Kidney epithelial cell (primary cell): Measurements from ENCODE around the gene BMAL1. TPM values are rescaled to one million over a fixed set of nuclear protein-coding genes. Genes with fewer than 3 reads are reported as not detected.
A peak's percentile ranks its signal among the peaks of the same experiment; 100 is the strongest.

Experiments used
- DNase-seq: peaks from one replicate; pipeline ENCODE4 v3.0.0-alpha.2; 2010; ENCODE audit warnings: low read depth
- H3K27me3 ChIP-seq: 2 replicates; pipeline ENCODE4 v1.6.0; 2011; ENCODE audit warnings: low read length; ENCODE audit not compliant: control insufficient read depth, insufficient read depth
- H3K36me3 ChIP-seq: 2 replicates; pipeline ENCODE4 v1.5.1; 2011; ENCODE audit warnings: low read length; ENCODE audit not compliant: control insufficient read depth, insufficient read depth
- H3K4me3 ChIP-seq: 2 replicates; pipeline ENCODE4 v1.5.1; 2011; ENCODE audit warnings: low read depth, mild to moderate bottlenecking, control low read depth, low read length
- total RNA-seq: library from RNA; depleted of rRNA; stranded (reverse); fragments of >200 nt; gene quantifications from 2 replicates; pipeline ENCODE4 v1.2.3, GENCODE V29; 2015
- TF ChIP-seq, protein P1 (sequence below): IDR thresholded peaks from 2 replicates; pipeline ENCODE4 v1.5.1; 2011; ENCODE audit warnings: mild to moderate bottlenecking, moderate library complexity, low read length, control low read depth, inconsistent platforms; ENCODE audit not compliant: insufficient read depth, poor library complexity, severe bottlenecking

Gene BMAL1
- total RNA-seq, 1 donor from 2014 or later = 15.0 TPM

- TF ChIP-seq, protein P1, sequence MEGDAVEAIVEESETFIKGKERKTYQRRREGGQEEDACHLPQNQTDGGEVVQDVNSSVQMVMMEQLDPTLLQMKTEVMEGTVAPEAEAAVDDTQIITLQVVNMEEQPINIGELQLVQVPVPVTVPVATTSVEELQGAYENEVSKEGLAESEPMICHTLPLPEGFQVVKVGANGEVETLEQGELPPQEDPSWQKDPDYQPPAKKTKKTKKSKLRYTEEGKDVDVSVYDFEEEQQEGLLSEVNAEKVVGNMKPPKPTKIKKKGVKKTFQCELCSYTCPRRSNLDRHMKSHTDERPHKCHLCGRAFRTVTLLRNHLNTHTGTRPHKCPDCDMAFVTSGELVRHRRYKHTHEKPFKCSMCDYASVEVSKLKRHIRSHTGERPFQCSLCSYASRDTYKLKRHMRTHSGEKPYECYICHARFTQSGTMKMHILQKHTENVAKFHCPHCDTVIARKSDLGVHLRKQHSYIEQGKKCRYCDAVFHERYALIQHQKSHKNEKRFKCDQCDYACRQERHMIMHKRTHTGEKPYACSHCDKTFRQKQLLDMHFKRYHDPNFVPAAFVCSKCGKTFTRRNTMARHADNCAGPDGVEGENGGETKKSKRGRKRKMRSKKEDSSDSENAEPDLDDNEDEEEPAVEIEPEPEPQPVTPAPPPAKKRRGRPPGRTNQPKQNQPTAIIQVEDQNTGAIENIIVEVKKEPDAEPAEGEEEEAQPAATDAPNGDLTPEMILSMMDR = no peak
- Histone ChIP-seq H3K27me3 (no peaks in the 10 kb centered on the region), H3K36me3 (no peaks in the 10 kb centered on the region), H3K4me3 (no peak overlapping the region)
- no peak for DNase-seq
Observed at GRCh38 chr11:13352711-13353110, 75.1 kb downstream of the BMAL1 start.

DNA sequence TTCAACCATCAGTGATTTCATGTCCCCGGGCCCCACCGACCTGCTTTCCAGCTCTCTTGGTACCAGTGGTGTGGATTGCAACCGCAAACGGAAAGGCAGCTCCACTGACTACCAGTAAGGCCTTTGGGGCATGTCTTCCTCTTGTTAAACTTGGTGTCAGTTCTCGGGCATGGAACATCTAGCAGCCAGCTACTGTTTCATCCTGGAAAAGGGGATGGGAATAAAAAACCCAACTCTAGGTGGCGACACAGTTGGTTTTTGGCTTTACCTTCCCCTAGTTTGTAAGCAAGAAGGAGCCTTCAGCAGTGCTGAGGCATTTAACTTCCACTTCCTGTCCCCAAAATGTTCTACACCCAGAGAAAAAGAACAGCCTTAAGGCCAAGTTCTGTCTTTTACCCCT, 76.7 kb downstream of the BMAL1 start:
- TF ChIP-seq, protein P1 = peak; percentile 33
- no peaks in the 10 kb centered on the region for H3K36me3 ChIP-seq
- H3K27me3 ChIP-seq = no peaks in the 10 kb centered on the region
- H3K4me3 ChIP-seq = no peak overlapping the region
- no peak for DNase-seq

DNA sequence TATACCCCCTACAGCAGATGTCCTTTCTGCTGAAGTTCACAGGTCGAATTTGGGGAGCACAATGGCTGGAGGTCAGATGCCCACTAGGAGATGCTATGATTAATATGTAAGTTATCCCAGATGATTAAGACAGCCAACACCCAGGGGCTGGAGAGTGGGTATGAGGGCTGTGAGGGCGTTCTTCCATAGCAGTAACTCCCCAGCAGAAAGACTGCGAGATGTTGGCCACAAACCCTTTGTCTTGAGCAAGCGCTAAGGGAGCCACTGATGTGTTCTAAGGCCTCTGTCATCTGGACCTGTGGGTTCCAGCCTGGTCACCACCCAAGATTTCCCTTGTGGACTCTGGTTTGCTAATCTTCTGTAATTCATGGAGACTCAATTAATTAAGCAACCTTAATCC, 77.6 kb downstream of the BMAL1 start:
- no peaks in the 10 kb centered on the region for H3K36me3 ChIP-seq
- H3K4me3 ChIP-seq = no peak overlapping the region
- H3K27me3 ChIP-seq = no peaks in the 10 kb centered on the region
- TF ChIP-seq, protein P1 = no peak
- no peak for DNase-seq

- H3K36me3 ChIP-seq = no peaks in the 10 kb centered on the region
- TF ChIP-seq, protein P1 = no peak
Observed at GRCh38 chr11:13357232-13357631, 79.6 kb downstream of the BMAL1 start.

GRCh38 chr11:13358596-13359270, 81.1 kb downstream of the BMAL1 start:
- Histone ChIP-seq H3K4me3 (no peak overlapping the region), H3K27me3 (no peaks in the 10 kb centered on the region), H3K36me3 (no peaks in the 10 kb centered on the region)
- TF ChIP-seq, protein P1 = no peak
- no peak for DNase-seq

More at GRCh38 chr11:13357232-13357631, 79.6 kb downstream of the BMAL1 start:
- no peaks in the 10 kb centered on the region for H3K27me3 ChIP-seq
- no peak for DNase-seq
- no peak overlapping the region for H3K4me3 ChIP-seq

- Histone ChIP-seq H3K36me3 (no peaks in the 10 kb centered on the region), H3K27me3 (no peaks in the 10 kb centered on the region), H3K4me3 (no peak overlapping the region)
- TF ChIP-seq, protein P1 = no peak
- no peak for DNase-seq
Observed at GRCh38 chr11:13362596-13363109, 85.1 kb downstream of the BMAL1 start.
